CD14-positive monocyte (primary cell): Measurements from ENCODE around the gene LIF. TPM values are rescaled to one million over a fixed set of nuclear protein-coding genes. Genes with fewer than 3 reads are reported as not detected.

Experiments used
- DNase-seq, 3 donors: peaks; one replicate each; pipeline ENCODE4 v3.0.0-alpha.2; 2011 to 2022
- H2AFZ ChIP-seq: 2 replicates; pipeline ENCODE4 v1.6.0; 2012; ENCODE audit warnings: mild to moderate bottlenecking, low read depth, low read length, inconsistent platforms; ENCODE audit not compliant: insufficient read depth, poor library complexity, severe bottlenecking
- H3K27ac ChIP-seq, 2 donors: 1 replicate in 1 of 2; 2 replicates in 1 of 2; pipeline ENCODE4 v1.5.1; 2012 to 2013; ENCODE audit warnings: low read length in 2 of 2, control low read depth in 1 of 2, inconsistent platforms in 1 of 2, low read depth in 1 of 2, mild to moderate bottlenecking in 1 of 2
- H3K27me3 ChIP-seq, 2 donors: one replicate each; pipeline versions ENCODE4 v1.6.0 to v1.6.1; 2011 to 2013; ENCODE audit warnings: low read length in 2 of 2; ENCODE audit not compliant: control insufficient read depth in 2 of 2, insufficient read depth in 2 of 2
- H3K36me3 ChIP-seq, 2 donors: replicated peaks in 1 of 2; 1 replicate in 1 of 2; 2 replicates in 1 of 2; pipeline versions ENCODE4 v1.5.1 to v1.6.1; 2012 to 2013; ENCODE audit warnings: low read length in 2 of 2, control low read depth in 1 of 2, inconsistent platforms in 1 of 2, mild to moderate bottlenecking in 1 of 2; ENCODE audit not compliant: insufficient read depth in 2 of 2, control insufficient read depth in 1 of 2
- H3K4me1 ChIP-seq, 2 donors: 1 replicate in 1 of 2; 2 replicates in 1 of 2; pipeline versions ENCODE4 v1.5.1 to v1.6.1; 2012 to 2013; ENCODE audit warnings: low read length in 2 of 2, control low read depth in 1 of 2, inconsistent platforms in 1 of 2, mild to moderate bottlenecking in 1 of 2, moderate library complexity in 1 of 2; ENCODE audit not compliant: insufficient read depth in 2 of 2, control insufficient read depth in 1 of 2
- H3K4me2 ChIP-seq: replicated peaks from 2 replicates; pipeline ENCODE3; 2012; ENCODE audit warnings: low read length, moderate library complexity, mild to moderate bottlenecking; ENCODE audit not compliant: poor library complexity, severe bottlenecking; ENCODE audit errors: extremely low read depth
- H3K4me3 ChIP-seq, 3 experiments: fragments of 200-600 bp in 1 of 3; sonication (generic) in 1 of 3; replicated peaks in 1 of 3; 1 replicate in 2 of 3; 2 replicates in 1 of 3; pipeline ENCODE4 v1.5.1; 2011 to 2013; ENCODE audit warnings: low read length in 3 of 3, mild to moderate bottlenecking in 3 of 3, control low read depth in 2 of 3, low read depth in 2 of 3, inconsistent platforms in 1 of 3, moderate library complexity in 1 of 3
- H3K79me2 ChIP-seq: 2 replicates; pipeline ENCODE4 v1.6.0; 2012; ENCODE audit warnings: mild to moderate bottlenecking, control low read depth, inconsistent platforms, low read length, moderate library complexity; ENCODE audit not compliant: insufficient read depth
- H3K9ac ChIP-seq: 2 replicates; pipeline ENCODE4 v1.6.0; 2017; ENCODE audit warnings: low read length, mild to moderate bottlenecking; ENCODE audit not compliant: insufficient read depth, poor library complexity, severe bottlenecking
- H3K9me3 ChIP-seq, 2 donors: replicated peaks in 1 of 2; 1 replicate in 1 of 2; 2 replicates in 1 of 2; pipeline versions ENCODE4 v1.5.1 to v1.6.1; 2012 to 2013; ENCODE audit warnings: low read length in 2 of 2, control low read depth in 1 of 2; ENCODE audit not compliant: control insufficient read depth in 1 of 2, insufficient read depth in 1 of 2
- H4K20me1 ChIP-seq: 2 replicates; pipeline ENCODE4 v1.6.0; 2012; ENCODE audit warnings: mild to moderate bottlenecking, low read length, control low read depth, moderate library complexity; ENCODE audit not compliant: insufficient read depth
- H3K27ac Mint-ChIP-seq, 7 donors: one replicate each; pipeline ENCODE4 v1.8.0; 2020; ENCODE audit warnings: mild to moderate bottlenecking in 7 of 7, mixed read lengths in 7 of 7, moderate library complexity in 6 of 7, inconsistent platforms in 2 of 7
- H3K27me3 Mint-ChIP-seq, 3 donors: one replicate each; pipeline ENCODE4 v1.8.0; 2021 to 2022; ENCODE audit warnings: low read depth in 3 of 3, mild to moderate bottlenecking in 3 of 3, mixed read lengths in 3 of 3, moderate library complexity in 3 of 3, inconsistent platforms in 1 of 3
- H3K36me3 Mint-ChIP-seq, 2 donors: one replicate each; pipeline ENCODE4 v1.8.0; 2020; ENCODE audit warnings: mixed read lengths in 2 of 2, inconsistent platforms in 1 of 2, mild to moderate bottlenecking in 1 of 2
- H3K4me1 Mint-ChIP-seq: one replicate; pipeline ENCODE4 v1.8.0; 2020; ENCODE audit warnings: mild to moderate bottlenecking, mixed read lengths
- H3K4me3 Mint-ChIP-seq, 2 donors: one replicate each; pipeline ENCODE4 v1.8.0; 2020; ENCODE audit warnings: mild to moderate bottlenecking in 2 of 2, mixed read lengths in 2 of 2, moderate library complexity in 1 of 2
- H3K9me3 Mint-ChIP-seq, 7 donors: one replicate each; pipeline ENCODE4 v1.8.0; 2020 to 2022; ENCODE audit warnings: mixed read lengths in 7 of 7, mild to moderate bottlenecking in 6 of 7, moderate library complexity in 6 of 7, inconsistent platforms in 2 of 7
- CTCF ChIP-seq: fragments of 200-600 bp; IDR thresholded peaks from one replicate; pipeline ENCODE4 v1.8.0; 2022; ENCODE audit warnings: antibody characterized with exemption, mild to moderate bottlenecking
- WGBS: methylation state at CpG from one replicate; pipeline ENCODE4 v1.1.5; 2013; ENCODE audit warnings: missing lambda C conversion rate; ENCODE audit not compliant: insufficient coverage; 5-methylcytosine and 5-hydroxymethylcytosine counted together
- intact Hi-C, 2 donors: fragments of 100-400 bp; cut with micrococcal nuclease; formaldehyde crosslinking; loops; one replicate each; pipeline versions ENCODE4 v1.15.0 to v1.15.1; 2023
- polyA plus RNA-seq, 3 donors: library from polyadenylated mRNA; depleted of rRNA in 1 of 3; unstranded in 2 of 3; stranded (reverse) in 1 of 3; fragments of 300-500 nt in 2 of 3; fragments of >200 nt in 1 of 3; fragmentation: Illumina TruSeq in 2 of 3; gene quantifications; 1 replicate in 2 of 3; 2 replicates in 1 of 3; pipeline ENCODE4 v1.2.3, GENCODE V29; 2012 to 2021

Gene LIF
- polyA plus RNA-seq, 3 donors: 7.0 TPM; not detected in 2

- Histone ChIP-seq H4K20me1 (no peaks in the 10 kb centered on the region), H3K27me3 (no peaks in the 10 kb centered on the region), H3K79me2 (no peaks in the 10 kb centered on the region), H2AFZ (no peak overlapping the region), H3K36me3 (no peaks in the 10 kb centered on the region), H3K4me2 (peak overlapping the region; percentile 90), H3K4me3 (peak overlapping the region; percentile 19 to 83 (median 59)), H3K9ac (peak overlapping the region; percentile 91), H3K27ac (peak overlapping the region; percentile 94 to 98), H3K4me1 (peaks cover 91 to 100% of the 10 kb centered on the region in 2 donors), H3K9me3 (no peaks in the 10 kb centered on the region)
- H3K27me3 Mint-ChIP-seq: peaks cover 11 to 24% (median 12%) of the 10 kb centered on the region in 3 donors
- H3K4me3 Mint-ChIP-seq: peak overlapping the region; percentile 89 to 94
- WGBS: 16% methylated on average over 12 of the region's 14 CpGs
- peaks cover 30 to 36% of the 10 kb centered on the region in 2 donors for H3K36me3 Mint-ChIP-seq
- DNase-seq: peak; percentile 81 to 88 (median 84)
- H3K9me3 Mint-ChIP-seq: peaks cover 0 to 7% (median 0%) of the 10 kb centered on the region in 7 donors
- TF ChIP-seq CTCF: no peak
- intact Hi-C loops: loop anchor here in 1 of 2 donors (5.0 kb wide), 1 partner anchor 55 kb away; no protein-coding TSS in a partner anchor
- peaks cover 87% of the 10 kb centered on the region for H3K4me1 Mint-ChIP-seq
- peak overlapping the region; percentile 96 to 99 (median 99) for H3K27ac Mint-ChIP-seq
These were observed 21.1 kb upstream of the LIF start for GRCh38 chr22:30267382-30268302.
